Fibroblast of upper back skin (primary cell): ENCODE measurements around the gene MTCL3.

Experiments used
- DNase-seq: peaks from one replicate; pipeline ENCODE4 v3.0.0-alpha.2; 2013

MTCL3 gene

DNA sequence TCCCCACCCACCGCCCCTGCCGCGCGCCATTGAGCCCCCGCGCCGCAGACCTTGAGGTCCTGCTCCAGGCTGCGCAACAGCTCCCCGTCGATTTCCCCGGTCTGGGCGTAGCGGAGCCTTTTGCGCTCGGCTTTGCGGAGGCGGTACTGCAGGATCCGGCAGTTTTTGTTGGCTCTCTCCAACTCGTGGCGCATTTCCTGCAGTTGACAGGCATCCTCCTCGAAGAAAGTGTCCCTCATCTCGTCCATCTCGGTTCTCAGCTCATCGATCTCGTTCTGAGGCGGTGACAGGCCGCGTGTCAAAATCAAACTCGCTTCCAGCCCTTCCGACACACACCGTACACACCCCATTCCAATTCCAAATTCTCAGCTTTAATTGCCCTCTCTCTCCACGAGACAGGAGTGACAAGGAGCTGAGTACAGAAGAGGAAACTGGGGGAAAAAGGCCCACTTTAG lies 4.3 kb downstream of the MTCL3 start:
- DNase-seq, result peak; percentile 49

DNA sequence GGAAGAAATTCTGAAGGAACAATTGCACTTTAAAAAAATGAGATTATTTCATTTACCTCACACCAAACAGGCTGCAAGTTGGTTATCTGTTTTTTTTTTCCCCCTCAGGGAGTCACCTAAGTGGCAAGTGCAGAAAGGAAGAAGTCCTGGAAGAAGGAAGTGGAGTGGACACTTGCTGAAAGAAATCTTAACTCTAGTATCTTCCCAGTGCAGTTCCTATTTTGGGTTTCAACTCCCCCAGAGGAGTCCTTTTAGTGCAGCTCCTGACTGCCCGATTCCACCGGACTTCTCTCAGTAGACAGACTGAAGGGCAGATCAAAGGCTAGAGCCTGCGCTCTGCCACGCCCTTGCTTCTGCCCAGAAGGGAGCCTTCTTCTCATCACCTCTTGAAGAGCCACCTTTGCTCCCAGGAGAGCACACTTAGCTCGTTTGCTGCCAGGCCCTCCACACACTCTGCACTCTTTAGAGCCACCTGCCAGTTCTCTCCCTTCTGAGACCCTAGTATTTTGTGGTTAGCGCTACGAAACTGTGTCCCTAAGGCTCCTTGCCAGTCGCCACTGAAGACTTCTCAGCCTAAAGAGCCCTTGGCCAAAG lies 4.9 kb downstream of the MTCL3 start:
- DNase-seq, result no peak

DNA sequence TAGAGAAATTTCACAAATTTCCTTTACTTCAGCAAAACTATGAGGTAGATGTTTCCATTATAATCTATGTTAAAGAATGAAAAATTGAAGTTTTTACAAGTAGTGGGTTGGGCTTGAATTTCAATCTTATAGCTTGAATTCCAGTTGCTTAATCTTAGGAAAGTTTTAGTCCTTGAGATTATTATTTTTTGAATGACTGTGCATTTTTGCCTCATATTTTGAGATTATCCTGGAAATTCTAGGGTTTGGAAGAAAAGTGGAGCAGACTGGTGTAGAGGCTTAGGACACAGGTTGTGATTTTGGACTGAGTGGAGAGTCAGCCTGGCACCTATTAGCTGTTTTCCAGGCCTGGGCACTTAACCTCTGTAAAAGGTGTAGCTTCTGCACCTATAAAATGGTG lies 5.7 kb downstream of the MTCL3 start:
- no peak for DNase-seq

DNA sequence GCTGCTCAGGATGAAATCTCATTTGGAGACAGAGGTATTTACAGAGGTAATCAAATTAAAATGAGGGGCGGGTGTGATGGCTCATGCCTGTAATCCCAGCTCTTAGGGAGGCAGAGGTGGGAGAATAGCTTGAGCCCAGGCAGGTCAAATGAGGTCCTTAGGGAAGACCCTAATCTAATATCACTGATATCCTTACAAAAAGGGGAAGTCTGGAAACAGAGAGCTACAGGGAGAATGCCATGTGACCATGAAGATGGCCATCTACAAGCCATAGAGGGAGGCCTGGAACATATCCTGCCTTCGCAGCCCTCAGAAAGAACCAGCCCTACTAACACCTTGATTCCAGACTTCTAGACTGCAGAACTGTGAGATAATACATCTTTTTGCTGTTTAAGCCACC lies 8.3 kb downstream of the MTCL3 start:
- no peak for DNase-seq

- DNase-seq, result no peak
Observed at GRCh38 chr6:127506894-127507293, 12.2 kb downstream of the MTCL3 start.

GRCh38 chr6:127503022-127503421 lies 16.1 kb downstream of the MTCL3 start:
- no peak for DNase-seq

DNA sequence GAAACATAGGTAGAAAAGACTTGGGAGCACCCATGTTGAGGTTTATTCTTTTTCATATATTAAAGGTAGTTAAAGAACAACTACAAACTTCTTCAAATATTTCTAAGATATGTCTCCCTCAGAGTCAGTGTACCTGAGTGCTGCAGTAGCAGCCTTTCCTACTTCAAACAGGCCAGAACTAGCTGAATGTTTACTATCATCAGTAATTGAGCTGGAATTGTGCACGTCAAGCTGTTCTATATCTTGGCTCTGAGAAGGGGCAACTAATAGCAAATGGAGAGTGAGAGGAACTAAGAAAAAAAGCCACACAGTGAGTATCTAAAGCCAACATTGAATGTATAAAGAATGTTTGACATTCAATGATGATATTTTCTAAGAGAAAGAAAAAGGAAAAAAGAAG lies 21.7 kb downstream of the MTCL3 start:
- no peak for DNase-seq

- DNase-seq, result peak; percentile 47
Observed at GRCh38 chr6:127496471-127496870, 22.7 kb downstream of the MTCL3 start.

GRCh38 chr6:127494240-127494767 lies 24.8 kb downstream of the MTCL3 start:
- DNase-seq, result no peak

DNA sequence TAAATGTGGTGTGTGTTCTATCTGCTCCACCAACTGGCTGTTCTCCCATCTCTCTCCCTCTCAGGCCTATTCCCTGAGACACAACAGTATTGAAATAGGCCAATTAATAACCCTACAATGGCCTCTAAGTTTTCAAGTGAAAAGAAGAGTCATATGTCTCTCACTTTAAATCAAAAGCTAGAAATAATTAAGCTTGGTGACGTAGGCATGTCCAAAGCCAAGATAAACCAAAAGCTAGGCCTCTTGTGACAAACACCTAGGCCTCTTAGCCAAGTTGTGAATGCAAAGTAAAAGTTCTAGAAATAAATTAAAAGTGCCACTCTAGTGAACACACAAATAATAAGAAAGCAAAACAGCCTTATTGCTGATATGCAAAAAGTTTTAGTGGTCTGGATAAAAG lies 29.9 kb downstream of the MTCL3 start:
- DNase-seq, result no peak

DNA sequence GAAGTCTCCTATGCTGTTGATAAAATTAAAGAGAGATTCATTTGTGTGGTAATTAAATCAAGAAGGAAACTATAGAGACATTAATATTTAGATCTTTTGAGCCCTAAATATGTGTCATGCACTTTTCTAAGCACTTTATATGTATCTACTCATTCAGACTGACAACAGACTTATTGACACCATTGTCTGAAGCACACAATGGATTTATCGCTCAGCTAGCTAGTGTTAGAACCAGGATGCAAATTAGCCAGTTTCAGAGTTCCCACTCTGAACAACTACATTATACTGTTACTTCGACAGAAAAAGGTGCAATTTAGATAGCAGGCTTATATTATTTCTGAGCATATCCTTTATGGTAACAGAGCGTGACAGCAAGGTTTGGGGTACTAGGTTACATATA lies 32.2 kb downstream of the MTCL3 start:
- no peak for DNase-seq

DNA sequence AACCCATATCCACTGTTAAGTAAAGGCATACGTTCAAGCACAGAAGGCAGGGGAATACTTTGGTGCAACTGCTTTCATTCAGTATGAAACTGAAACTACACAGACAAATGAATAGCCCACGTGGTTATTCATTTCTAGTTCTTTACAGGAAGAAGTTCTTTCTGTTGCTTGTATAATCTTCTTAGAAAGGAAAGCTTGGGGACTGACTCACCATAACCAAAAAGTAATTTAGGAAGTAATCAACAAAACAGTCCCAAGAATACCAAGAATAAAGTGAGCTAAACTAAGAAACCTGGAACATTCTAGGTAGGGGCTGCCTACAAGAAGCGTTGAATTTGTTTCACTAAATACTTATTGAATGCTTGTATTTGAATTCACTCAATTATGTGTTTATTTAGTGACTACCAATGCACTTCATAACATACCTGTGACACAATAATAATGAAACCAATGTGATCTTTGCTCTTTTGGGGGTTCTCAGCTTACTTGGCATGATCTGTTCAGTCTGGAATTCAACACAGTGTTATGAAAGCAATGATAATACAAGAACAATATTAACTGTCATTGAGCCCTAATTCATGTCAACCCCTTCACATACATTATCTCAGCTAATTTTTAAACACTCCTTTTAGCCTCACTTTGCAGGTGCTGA lies 34.8 kb downstream of the MTCL3 start:
- peak; percentile 52 for DNase-seq

GRCh38 chr6:127483399-127484055 lies 35.6 kb downstream of the MTCL3 start:
- no peak for DNase-seq

GRCh38 chr6:127482325-127482724 lies 36.8 kb downstream of the MTCL3 start:
- DNase-seq, result no peak

- peak; percentile 30 for DNase-seq
Observed at GRCh38 chr6:127481628-127482027, 37.5 kb downstream of the MTCL3 start.

GRCh38 chr6:127481111-127481510 lies 38.0 kb downstream of the MTCL3 start:
- no peak for DNase-seq

DNA sequence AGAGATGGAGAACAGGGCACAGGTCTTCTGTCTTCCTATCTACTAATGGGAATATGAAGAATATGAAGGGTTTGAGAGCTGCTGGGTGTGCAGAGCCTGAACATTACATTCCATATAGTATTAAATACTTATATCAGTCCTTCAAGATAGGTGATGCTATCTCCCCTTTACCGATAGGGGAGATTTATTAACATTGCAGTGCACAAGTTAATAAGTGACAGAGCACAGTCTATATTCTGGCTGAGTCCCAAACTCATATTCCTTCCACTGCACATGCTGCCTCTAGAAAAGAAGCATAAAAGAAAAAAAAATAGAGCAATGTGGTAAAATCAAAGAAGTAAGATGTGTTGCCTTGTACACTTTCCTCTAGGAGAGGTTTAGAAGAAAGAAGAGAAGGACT lies 41.5 kb downstream of the MTCL3 start:
- no peak for DNase-seq

GRCh38 chr6:127475823-127476176 lies 43.3 kb downstream of the MTCL3 start:
- no peak for DNase-seq

DNA sequence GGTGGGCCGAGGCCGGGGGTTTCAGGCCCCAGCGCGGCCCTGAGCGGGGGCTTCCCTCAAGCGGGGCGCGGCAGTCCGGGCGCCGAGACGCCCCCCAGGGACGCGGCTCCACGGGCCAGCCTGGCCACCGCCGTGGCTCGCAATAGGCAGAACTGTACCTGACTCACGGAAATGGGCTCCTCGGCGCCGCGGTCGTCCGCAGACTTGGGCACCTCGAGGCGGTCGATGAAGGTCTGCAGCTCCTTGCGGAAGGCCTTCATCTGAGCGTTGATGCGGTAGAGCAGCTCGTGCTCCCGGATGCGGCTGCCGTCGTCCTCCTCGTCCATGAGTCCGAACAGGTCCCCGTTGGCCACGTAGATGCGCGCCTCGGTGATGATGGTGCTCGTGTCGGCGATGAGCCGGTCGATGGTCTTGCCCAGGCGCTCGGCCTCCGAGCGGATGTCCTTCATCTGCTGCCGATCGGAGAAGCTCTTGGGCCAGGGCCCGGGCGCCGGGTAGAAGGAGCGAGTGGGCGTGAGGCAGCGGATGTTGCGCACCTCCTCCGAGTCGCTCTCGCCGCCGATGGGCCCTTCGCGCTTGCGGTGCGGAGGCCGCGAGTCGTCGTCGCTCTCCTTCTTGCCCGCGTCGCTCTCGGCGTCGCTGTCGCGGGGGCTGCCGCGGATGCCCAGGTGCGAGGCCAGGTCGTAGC lies 43.9 kb downstream of the MTCL3 start:
- no peak for DNase-seq

DNA sequence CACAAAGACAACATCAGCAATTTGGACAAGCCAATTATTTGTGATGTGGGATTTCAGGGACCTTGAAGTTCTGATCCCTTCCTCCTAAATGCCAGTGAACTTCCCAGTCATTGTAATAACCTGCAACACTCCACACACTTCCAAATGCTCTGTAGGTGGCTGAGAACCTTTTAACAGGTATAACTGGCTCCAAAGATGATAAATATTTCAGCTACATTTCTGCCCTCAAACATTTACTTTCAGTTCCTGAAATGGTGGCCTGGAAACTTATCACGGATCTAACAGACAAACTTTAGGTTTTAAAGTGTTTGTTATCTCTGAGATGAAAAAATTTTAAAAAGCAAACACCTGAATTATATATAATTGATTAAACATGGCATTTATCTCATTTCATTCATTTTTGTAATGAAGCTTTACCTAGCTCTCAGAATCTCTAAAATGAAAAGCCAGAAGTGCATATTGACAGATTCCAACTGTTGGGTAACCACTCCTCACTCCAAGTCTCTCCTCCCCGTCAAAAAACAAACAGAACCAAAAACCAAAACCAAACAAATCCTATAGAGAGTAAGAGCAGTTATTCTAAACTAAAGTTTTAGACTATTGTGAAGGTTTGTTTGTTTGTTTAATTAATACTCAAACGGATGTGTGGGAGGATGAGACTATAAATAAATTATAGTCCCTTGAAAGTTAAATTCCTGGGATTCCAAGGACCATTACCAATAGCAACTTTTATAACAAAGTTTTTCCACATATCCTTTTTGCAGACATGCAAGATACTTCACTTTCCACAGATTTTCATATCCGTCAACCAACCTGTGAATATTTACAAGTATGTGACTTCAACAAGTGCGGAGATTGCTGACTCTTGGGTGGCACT lies 47.5 kb downstream of the MTCL3 start:
- DNase-seq, result no peak

GRCh38 chr6:127468936-127469335 lies 50.2 kb downstream of the MTCL3 start:
- DNase-seq, result no peak

- no peak for DNase-seq
Observed at GRCh38 chr6:127466416-127466815, 52.7 kb downstream of the MTCL3 start.
